Large intestine (tissue), 3 donors: ENCODE results near the gene NSMCE3. TPM values are rescaled to one million over a fixed set of nuclear protein-coding genes. Genes with fewer than 3 reads are reported as not detected.

ENCODE experiments used
- DNase-seq, 2 donors: peaks; one replicate each; pipeline versions ENCODE4 v3.0.0 to v3.0.0-alpha.2; 2013
- H3K27ac ChIP-seq: one replicate; pipeline ENCODE4 v1.5.1; 2013; ENCODE audit warnings: low read length
- H3K27me3 ChIP-seq: 2 replicates; pipeline ENCODE4 v1.6.1; 2013; ENCODE audit warnings: low read length; ENCODE audit not compliant: control insufficient read depth, insufficient read depth
- H3K36me3 ChIP-seq: 2 replicates; pipeline ENCODE4 v1.6.1; 2013; ENCODE audit warnings: low read length; ENCODE audit not compliant: control insufficient read depth, insufficient read depth
- H3K4me1 ChIP-seq: one replicate; pipeline ENCODE4 v1.6.1; 2013; ENCODE audit warnings: low read length; ENCODE audit not compliant: control insufficient read depth, insufficient read depth
- H3K4me3 ChIP-seq: one replicate; pipeline ENCODE4 v1.5.1; 2013; ENCODE audit warnings: low read length
- H3K9me3 ChIP-seq: one replicate; pipeline ENCODE4 v1.6.1; 2013; ENCODE audit warnings: mild to moderate bottlenecking, low read depth, low read length, moderate library complexity; ENCODE audit not compliant: control insufficient read depth
- WGBS: methylation state at CpG from one replicate; pipeline ENCODE4 v1.1.5; 2013; ENCODE audit warnings: low lambda C conversion rate; ENCODE audit not compliant: insufficient coverage; 5-methylcytosine and 5-hydroxymethylcytosine counted together
- polyA plus RNA-seq: library from polyadenylated mRNA; unstranded; fragments of 120-200 nt; gene quantifications from one replicate; pipeline ENCODE4 v1.2.1, GENCODE V29; 2013

The NSMCE3 gene
- polyA plus RNA-seq, 1 donor: 5.8 TPM

- Histone ChIP-seq H3K27ac (no peak overlapping the region), H3K36me3 (no peaks in the 10 kb centered on the region), H3K4me3 (no peak overlapping the region), H3K27me3 (no peaks in the 10 kb centered on the region), H3K9me3 (no peaks in the 10 kb centered on the region), H3K4me1 (no peaks in the 10 kb centered on the region)
- no peak for DNase-seq
- no CpG with 5 or more reads among the region's 11 CpGs for WGBS
These were observed 46.0 kb downstream of the NSMCE3 start for GRCh38 chr15:29223640-29224039.

GRCh38 chr15:29222129-29222853 lies 47.3 kb downstream of the NSMCE3 start:
- WGBS: 100% methylated on average over 2 of the region's 9 CpGs
- Histone ChIP-seq H3K27ac (no peak overlapping the region), H3K4me1 (no peaks in the 10 kb centered on the region), H3K9me3 (no peaks in the 10 kb centered on the region), H3K36me3 (no peaks in the 10 kb centered on the region), H3K27me3 (no peaks in the 10 kb centered on the region), H3K4me3 (no peak overlapping the region)
- no peak for DNase-seq

- no peaks in the 10 kb centered on the region for H3K9me3 ChIP-seq
- H3K27me3 ChIP-seq: no peaks in the 10 kb centered on the region
- no peaks in the 10 kb centered on the region for H3K4me1 ChIP-seq
- H3K27ac ChIP-seq: no peak overlapping the region
- no peaks in the 10 kb centered on the region for H3K36me3 ChIP-seq
- no peak for DNase-seq
- no peak overlapping the region for H3K4me3 ChIP-seq
- 60% methylated on average over 1 of the region's 7 CpGs for WGBS
These were observed 48.8 kb downstream of the NSMCE3 start for GRCh38 chr15:29220852-29221251.

- WGBS: no CpG with 5 or more reads among the region's 3 CpGs
- Histone ChIP-seq H3K9me3 (no peaks in the 10 kb centered on the region), H3K27ac (no peak overlapping the region), H3K4me3 (no peak overlapping the region), H3K4me1 (no peaks in the 10 kb centered on the region), H3K27me3 (no peaks in the 10 kb centered on the region), H3K36me3 (no peaks in the 10 kb centered on the region)
- no peak for DNase-seq
These were observed 52.7 kb downstream of the NSMCE3 start for GRCh38 chr15:29216955-29217354.
